HG03175 (cell line): ENCODE measurements around the gene ITIH6.
"Not testable (repeated sequence)": the region's sequence is repeated elsewhere in the genome, so short reads cannot be mapped to it uniquely, and the experiment has no call there.

Experiments used
- ATAC-seq: cut with Tn5 transposase; IDR thresholded peaks from one replicate; pipeline ENCODE4 v1.9.1; 2021; ENCODE audit warnings: mild to moderate bottlenecking, moderate library complexity; ENCODE audit not compliant: unreplicated experiment

Gene ITIH6

DNA sequence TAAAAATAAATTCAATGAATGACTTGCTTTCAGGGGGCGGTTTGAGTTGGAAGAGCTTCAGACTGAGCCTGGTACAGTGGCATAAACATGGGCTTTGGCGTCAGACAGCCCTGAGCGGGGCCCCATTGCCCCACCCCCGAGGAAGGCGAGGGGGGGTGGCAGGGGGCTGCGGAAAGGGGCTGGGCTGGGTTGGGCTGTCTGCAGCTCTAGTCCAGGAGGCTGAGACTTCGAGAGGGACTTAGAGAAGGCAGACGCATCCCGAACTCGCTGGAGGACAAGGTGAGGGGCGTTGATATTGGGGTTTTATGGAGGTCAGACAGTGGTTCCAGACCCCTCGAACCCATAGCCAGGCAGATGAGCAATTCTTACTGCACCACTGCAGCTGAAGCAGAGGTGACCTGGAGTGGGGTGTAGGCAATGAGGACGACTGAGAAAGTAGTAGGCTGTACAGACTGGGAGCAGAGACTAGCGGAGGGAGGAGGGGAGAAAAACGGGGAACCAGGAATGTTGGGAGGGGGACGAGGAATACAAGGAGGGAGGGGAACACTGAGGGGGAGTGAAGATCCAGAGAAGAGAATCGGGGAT is 9.6 kb upstream of the ITIH6 start, which contains the start of gene MAGED2:
TSS of gene MAGED2 (plus strand) at position 222 of the 585 bp plus-strand sequence. CDS start 1,587 bp downstream, outside the sequence.
- ATAC-seq: no peak

- no peak for ATAC-seq
Measured at GRCh38 chrX:54799046-54799445, 991 bp upstream of the ITIH6 start.

DNA sequence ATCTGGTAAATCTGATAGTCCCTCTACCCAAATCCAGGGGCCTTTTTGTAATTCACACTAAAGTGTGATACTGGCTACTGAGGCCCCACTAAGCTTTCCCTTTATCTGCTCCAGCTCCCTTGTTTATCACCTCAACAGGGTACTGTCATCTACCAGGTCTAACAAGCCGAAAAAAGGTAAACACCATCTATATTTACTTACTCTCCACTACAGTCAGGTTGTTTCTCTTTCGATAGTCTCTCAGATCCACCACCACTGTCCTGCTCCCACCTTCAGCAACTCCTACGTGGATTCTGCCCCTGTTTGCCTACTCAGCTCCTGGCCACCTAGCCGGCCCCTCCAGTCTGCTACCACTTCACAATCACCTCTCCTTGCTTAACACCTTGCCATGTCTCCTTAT is 3.3 kb downstream of the ITIH6 start:
- no peak for ATAC-seq

- no peak for ATAC-seq
Measured at GRCh38 chrX:54794028-54794427, 4.0 kb downstream of the ITIH6 start.

- not testable (repeated sequence) for ATAC-seq
Measured at GRCh38 chrX:54789405-54789804, 8.7 kb downstream of the ITIH6 start.

DNA sequence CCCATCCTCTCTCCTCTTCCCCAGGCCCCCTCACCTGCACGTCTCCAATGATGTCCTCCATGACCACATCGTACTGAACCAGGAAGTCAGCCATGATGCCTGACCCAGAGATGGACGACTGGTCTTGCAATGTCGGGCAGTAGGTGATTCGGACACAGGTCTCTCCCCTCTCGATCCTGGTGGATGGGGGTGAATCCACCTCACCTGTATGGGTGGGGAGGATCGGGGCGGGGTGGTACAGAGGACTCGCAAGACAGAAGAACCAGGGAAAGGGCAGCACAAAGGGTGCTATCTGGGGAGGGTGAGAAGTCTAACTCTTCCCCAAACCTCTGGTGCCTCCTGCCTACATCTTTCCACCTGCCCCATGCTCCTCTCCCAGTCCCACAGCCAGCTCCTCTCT is 9.6 kb downstream of the ITIH6 start:
- ATAC-seq: no peak

GRCh38 chrX:54786967-54787366 is 11.1 kb downstream of the ITIH6 start:
- no peak for ATAC-seq

DNA sequence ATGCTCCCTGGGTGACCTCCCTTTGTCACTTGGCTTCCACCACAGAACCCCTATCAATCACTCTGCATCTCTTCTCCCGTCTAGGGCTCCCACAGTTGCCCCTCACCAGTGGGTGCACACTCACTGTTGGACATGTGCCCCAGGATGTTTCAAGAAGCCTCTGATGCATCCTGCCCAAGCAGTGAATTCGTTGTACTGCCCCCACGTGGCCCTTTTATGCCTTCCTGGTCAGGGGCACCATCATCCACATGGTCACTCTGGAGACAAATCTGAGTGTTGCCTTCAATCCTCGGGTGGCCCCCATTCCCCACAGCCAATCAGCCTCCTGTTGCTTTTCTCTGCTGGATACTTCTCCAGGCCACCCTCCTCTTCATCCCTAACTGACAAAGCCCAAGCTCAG is 12.2 kb downstream of the ITIH6 start:
- no peak for ATAC-seq

- no peak for ATAC-seq
Measured at GRCh38 chrX:54776987-54777672, 20.9 kb downstream of the ITIH6 start.

DNA sequence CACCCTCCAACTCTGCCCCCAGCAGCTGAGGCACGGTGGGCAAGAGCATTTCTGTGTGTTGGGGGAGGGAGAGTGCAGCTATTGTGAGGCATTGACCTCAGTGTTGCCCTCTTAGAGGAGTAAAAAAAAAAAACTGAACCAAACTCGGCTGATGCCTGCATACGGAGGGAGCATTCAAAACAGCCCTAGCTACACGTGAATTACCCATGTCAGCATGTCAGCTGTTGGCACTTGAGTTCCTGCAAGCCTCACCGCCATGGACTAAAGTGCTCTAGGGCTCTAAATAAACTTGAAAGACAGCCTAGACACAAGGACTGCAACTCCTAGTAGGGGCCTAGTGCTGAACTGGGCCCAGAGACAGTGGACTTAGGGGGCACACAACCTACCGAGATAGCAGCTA is 22.0 kb downstream of the ITIH6 start:
- no peak for ATAC-seq

- ATAC-seq: not testable (repeated sequence)
Measured at GRCh38 chrX:54774391-54775094, 23.5 kb downstream of the ITIH6 start.

DNA sequence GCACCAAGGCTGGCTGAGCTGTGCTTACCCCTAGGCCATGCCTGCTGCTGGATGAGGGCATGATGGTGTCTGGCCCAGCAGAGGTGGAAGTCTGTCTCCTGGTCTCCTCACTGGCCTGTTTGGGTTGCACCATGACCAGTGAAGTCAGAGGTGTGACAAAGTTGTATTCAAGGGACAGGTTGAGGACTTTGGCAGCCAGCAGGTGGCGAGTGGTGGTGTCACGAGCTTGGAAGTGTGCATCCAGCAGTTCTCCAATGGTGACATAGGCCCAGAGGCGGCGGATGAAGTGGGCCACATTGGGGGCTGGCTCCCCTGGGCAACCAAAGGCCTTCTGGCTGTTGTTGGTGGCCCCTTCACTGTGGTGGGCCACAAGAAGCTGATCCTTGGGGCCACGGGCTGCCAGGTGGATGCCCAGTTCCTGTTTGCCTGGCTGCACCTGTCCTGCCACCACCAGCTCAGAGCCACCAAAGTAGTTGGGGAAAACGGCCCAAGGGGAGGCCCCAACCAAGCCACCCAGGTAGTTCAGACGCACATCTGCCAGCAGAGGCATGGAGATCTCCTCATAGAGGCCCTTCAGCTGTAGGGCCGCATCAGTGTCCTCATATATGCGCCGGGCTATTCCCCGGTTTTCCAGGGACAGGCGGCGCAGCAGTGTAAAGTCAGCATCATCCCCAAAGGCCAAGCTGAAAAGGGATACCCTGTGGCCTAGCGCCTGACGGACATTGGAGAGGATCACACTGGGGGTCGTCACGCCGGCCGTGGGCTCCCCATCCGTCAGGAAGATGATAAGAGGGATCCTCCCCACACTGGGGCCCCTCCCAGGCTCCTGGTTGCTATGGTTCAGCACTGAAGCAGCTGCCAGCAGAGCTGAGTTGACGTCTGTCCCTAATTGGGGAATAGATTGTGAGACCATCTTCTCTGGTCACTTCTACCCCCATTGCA is 39.7 kb downstream of the ITIH6 start:
- no peak for ATAC-seq

DNA sequence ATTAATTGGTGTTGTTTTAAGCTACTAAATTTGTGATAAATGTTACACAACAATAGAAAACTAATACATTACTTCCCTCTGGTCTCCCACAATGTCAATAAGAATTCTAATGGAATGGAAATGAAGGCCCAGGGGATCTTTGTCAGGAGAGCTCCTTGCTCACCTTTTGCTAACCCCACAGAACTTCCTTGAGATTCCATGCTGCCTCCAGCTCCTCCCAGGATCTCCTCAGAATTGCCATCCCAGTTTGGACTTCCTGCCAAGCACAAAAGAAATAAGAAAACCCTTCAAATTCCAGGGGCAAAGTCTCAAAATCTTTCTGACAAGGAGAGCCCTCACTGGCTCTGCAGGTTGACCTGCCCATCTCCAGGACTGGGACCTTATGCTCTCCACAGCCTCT is 43.2 kb downstream of the ITIH6 start:
- ATAC-seq: no peak

DNA sequence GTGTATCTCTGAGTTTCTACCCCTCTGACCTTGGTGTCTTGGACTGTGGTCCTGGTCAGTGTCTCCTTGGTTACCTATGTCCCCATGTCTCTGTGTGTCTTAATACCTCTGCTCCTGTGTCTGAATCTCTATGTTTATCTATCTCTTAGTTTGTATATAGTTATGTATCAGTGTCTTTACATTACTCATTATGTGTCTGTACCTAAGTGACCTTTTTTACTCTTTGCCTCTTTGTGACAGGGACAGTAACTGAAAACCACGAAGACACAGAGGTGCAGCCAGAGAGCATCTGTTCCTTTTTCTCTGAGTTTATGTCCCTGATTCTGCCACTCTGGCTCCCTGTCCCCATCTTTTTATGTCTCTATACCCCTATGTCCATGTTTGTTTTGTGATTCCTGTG is 49.4 kb downstream of the ITIH6 start:
- ATAC-seq: no peak

DNA sequence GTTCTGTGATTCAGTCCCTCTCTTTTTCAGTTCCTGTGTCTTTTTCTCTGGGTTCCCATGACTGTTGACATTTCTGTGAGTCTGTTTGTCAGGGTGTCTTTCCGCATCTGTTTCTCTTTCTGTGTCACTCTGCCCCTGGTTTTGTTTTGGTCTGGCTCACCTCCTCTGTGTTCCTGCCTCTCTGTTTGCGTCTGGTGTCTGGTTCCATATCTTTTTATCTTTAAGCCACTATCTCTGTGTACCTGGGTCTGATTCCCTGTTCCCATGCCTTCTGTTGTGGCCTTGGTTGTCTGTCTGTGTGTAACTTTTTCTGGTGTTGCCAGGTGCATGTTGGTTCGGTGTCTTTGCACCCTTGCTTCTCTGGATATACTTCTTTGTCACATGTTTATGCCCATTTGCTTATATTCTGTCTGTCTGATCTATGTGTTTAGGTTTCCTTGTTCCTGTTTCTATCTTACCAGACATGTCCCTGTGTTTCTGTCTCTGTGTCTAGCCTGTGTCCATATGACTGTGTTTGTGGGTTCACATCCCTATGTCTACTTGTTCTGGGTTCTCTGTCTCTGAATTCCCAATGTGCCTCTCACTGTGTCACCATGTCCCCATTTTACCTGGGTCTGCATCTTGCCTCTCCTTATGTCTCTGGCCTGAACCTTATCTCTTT is 50.2 kb downstream of the ITIH6 start:
- ATAC-seq: no peak

DNA sequence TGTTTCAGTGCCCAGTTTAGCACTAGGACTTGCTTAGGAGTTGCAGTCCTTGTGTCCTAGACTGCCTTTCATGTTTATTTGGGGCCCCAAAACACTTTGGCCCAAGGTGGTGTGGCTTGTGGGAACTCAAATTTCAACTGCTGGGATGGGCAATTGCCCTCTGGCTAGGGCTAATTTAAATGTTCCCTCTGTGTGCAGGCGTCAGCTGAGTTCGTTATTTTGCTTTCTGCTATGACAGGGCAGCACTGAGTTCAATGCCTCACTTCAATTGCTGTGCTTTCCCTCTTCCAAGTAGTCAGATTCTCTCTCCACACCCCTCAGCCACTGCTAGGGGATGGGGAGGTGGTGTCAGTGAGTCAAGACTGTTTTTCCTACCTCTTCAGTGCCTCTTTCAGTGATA is 51.1 kb downstream of the ITIH6 start:
- no peak for ATAC-seq

- no peak for ATAC-seq
Measured at GRCh38 chrX:54745676-54746075, 52.4 kb downstream of the ITIH6 start.

GRCh38 chrX:54738567-54738966 is 59.5 kb downstream of the ITIH6 start:
- not testable (repeated sequence) for ATAC-seq

DNA sequence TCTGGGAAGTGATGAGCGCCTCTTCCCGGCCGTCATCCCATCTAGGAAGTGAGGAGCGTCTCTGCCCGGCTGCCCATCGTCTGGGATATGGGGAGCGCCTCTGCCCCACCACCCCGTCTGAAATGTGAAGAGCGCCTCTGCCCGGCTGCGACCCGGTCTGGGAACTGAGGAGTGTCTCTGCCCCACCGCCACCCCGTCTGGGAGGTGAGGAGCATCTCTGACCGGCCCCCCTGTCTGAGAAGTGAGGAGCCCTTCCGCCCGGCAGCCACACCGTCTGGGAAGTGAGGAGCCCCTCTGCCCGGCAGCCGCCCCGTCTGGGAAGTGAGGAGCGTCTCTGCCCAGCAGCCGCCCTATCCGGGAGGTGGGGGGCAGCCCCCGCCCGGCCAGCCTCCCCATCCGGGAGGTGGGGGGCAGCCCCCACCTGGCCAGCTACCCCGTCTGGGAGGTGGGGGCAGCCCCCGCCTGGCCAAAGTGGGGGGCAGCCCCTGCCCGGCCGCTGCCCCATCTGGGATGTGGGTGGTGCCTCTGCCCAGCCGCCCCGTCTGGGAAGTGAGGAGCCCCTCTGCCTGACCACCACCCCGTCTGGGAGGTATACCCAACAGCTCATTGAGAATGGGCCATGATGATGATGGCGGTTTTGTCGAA is 61.6 kb downstream of the ITIH6 start:
- ATAC-seq: not testable (repeated sequence)

DNA sequence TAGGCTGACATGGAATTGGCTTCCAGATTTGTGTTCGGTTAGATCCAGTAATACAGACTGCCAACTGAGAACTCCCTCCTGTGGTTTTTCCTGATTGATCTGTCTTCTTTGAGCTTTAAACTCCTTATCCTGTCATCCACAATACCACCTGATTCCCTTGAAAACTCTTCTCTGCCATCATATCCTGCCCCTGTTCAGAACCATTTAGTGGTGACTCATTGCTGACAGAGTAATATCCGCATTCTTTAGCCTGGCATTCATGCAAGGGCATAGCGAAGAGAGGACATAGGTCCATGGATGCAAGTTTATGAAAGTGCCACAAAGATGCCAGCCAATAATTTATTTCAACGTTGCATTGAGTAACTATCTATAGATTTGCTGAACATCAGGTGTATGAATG is 76.6 kb downstream of the ITIH6 start:
- no peak for ATAC-seq
